Choroid plexus epithelial cell (primary cell): ENCODE results near the gene MGMT.

Source experiments
- DNase-seq: peaks from one replicate; pipeline ENCODE4 v3.0.0-alpha.2; 2010; ENCODE audit warnings: low read depth
- H3K4me3 ChIP-seq: 2 replicates; pipeline ENCODE4 v1.5.1; 2011; ENCODE audit warnings: low read depth, mild to moderate bottlenecking, control low read depth, low read length, moderate library complexity
- CTCF ChIP-seq: conservative IDR thresholded peaks from 2 replicates; pipeline ENCODE4 v1.5.1; 2011; ENCODE audit warnings: low read depth, mild to moderate bottlenecking, control low read depth, inconsistent platforms, low read length, moderate library complexity

Gene MGMT

GRCh38 chr10:129465796-129466702 is 992 bp upstream of the MGMT start:
- no peak for DNase-seq
- no peak for TF ChIP-seq CTCF
- H3K4me3 ChIP-seq, result peak overlapping the region; percentile 66

- TF ChIP-seq CTCF, result no peak
- peak; percentile 35 for DNase-seq
- H3K4me3 ChIP-seq, result peak overlapping the region; percentile 87
Observed at GRCh38 chr10:129467359-129468064, 471 bp downstream of the MGMT start.

- TF ChIP-seq CTCF, result no peak
- H3K4me3 ChIP-seq, result no peak overlapping the region
- DNase-seq, result no peak
Observed at GRCh38 chr10:129468187-129468586, 1.1 kb downstream of the MGMT start.

GRCh38 chr10:129470103-129470851 is 3.2 kb downstream of the MGMT start:
- no peak overlapping the region for H3K4me3 ChIP-seq
- no peak for TF ChIP-seq CTCF

GRCh38 chr10:129471447-129472175 is 4.6 kb downstream of the MGMT start:
- no peak for TF ChIP-seq CTCF
- H3K4me3 ChIP-seq, result no peak overlapping the region
- DNase-seq, result no peak

More at GRCh38 chr10:129470103-129470851, 3.2 kb downstream of the MGMT start:
- DNase-seq, result no peak

- DNase-seq, result no peak
- no peak for TF ChIP-seq CTCF
- H3K4me3 ChIP-seq, result no peak overlapping the region
Observed at GRCh38 chr10:129472696-129473555, 5.9 kb downstream of the MGMT start.
